HL-60/S4 (cell line): ENCODE data around the gene IL3RA.
"Not testable (repeated sequence)": the region's sequence is repeated elsewhere in the genome, so short reads cannot be mapped to it uniquely, and the experiment has no call there.

ENCODE experiments used
- in situ Hi-C: fragments of 300-500 bp; cut with MboI; formaldehyde crosslinking; loops from 2 replicates; pipeline ENCODE4 v1.14.3; 2022; ENCODE audit warnings: low sequenced_read_pairs

Gene IL3RA

GRCh38 chrX:1327651-1328304, 8.8 kb upstream of the IL3RA start:
- in situ Hi-C loops: no loop called here

DNA sequence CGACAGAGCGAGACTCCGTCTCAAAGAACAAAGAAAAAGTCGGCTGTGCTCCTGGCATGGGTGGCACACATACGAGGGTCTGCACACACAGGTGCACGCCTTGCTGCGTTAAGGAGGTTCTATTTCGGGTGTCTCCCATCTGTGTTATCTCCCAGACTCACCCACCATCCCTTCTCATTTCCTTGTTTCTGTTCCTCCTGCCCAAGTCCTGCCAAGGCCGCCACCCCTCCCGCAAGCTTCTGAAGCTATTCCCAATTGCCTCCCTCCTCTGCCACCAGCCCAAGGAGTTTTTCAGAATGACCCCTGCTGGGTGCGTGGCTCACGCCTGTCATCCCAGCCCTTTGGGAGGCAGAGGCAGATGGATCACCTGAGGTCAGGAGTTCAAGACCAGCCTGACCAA, 6.0 kb upstream of the IL3RA start:
- in situ Hi-C loops: no loop called here

- in situ Hi-C loops: not testable (repeated sequence)
Observed at GRCh38 chrX:1332433-1332832, 4.2 kb upstream of the IL3RA start.

DNA sequence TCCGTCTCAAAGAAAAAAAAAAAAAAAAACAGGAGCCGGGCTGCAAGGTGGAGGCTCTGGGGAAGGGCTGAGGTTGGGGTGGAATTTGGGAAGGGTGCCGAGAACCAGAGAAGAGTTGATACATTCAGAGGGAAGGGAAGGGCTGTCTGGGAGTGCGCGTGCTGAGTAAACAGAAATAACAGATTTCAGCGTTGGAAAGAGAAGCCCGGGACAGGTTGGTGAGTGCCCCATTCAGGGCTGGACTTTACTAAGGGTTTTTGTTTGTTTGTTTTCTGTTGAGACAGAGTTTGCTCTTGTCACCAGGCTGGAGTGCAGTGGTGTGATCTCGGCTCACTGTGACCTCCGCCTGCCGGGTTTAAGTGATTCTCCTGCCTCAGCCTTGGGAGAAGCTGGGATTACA, 1.7 kb upstream of the IL3RA start:
- in situ Hi-C loops: no loop called here

- in situ Hi-C loops: no loop called here
Observed at GRCh38 chrX:1336948-1337779, 579 bp downstream of the IL3RA start.

GRCh38 chrX:1341545-1342184, 5.1 kb downstream of the IL3RA start:
- in situ Hi-C loops: no loop called here

DNA sequence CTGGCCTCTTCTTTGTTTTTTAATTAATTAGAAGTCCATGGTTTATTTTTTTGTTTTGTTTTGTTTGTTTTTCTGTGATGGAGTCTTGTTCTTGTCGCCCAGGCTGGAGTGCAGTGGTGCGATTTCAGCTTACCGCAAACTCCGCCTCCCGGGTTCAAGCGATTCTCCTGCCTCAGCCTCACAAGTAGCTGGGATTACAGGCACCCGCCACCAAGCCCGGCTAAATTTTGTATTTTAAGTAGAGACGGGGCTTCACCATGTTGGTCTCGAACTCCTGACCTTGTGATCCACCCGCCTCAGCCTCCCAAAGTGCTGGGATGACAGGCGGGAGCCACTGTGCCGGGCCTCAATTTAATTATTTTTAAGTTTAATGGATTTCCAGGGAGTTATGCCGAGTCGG, 13.0 kb downstream of the IL3RA start:
- in situ Hi-C loops: not testable (repeated sequence)

DNA sequence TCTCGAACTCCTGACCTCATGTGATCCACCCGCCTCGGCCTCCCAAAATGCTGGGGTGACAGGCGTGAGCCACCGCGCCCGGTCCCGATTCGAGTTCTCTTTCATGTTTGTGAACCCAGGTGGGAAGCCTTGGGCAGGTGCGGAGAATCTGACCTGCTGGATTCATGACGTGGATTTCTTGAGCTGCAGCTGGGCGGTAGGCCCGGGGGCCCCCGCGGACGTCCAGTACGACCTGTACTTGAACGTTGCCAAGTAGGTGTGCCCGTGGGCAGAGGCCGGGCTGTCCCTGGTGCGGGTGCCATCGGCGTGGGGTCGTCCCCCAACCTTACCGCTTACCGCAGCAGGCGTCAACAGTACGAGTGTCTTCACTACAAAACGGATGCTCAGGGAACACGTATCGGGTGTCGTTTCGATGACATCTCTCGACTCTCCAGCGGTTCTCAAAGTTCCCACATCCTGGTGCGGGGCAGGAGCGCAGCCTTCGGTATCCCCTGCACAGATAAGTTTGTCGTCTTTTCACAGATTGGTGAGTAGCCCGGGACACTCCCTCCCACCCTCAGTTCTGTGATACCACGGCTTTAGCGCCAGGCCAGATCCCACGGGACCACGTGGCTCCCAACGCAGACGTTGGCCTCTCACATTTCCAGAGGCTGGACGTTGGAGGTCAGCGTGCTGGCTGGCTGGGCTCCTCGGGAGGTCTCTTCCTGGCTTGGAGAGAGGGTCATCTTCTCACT, 15.6 kb downstream of the IL3RA start:
- in situ Hi-C loops: no loop called here

DNA sequence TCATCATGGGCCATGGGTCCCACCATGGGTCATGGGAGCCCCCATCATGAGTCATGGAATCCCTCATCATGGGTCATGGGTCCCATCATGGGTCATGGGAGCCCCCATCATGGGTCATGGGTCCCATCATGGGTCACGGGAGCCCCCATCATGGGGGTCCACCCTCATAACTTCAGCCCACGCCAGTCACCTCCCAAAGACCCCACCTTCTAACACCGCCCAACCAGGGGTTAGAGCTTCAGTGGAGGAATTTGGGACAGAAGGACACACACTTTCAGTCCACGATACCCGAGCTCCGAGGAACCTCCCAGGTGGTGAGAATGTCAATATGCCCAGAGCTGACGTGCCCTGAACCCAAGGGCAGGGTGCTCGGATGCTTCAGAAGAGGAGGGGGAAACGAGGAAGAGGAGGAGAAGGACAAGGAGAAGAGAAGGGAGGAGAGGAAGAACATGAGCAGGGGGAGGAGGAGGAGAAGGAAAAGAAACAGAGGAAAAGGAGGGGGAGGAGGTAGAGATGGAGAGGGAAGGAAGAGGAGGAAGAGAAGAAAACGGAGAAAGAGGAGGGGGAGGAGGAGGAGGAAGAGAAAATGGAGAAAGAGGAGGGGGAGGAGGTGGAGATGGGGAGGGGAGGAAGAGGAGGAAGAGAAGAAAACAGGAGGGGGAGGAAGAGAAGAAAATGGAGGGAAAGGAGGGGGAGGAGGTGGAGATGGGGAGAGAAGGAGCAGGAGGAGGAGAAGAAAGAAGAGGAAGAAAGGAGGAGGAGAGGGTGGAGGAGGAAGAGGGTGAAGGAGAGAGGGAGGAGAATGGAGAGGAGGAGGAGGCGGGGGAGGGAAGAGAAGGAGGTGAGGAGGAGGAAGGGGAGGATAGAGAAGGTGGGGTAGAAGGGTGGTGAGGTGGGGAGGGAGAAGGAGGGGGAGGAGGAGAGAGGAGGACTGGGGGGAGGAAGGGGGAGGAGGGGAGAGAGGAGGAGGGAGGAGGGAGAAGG, 17.7 kb downstream of the IL3RA start:
- in situ Hi-C loops: no loop called here

GRCh38 chrX:1355131-1356046, 18.8 kb downstream of the IL3RA start:
- in situ Hi-C loops: no loop called here

DNA sequence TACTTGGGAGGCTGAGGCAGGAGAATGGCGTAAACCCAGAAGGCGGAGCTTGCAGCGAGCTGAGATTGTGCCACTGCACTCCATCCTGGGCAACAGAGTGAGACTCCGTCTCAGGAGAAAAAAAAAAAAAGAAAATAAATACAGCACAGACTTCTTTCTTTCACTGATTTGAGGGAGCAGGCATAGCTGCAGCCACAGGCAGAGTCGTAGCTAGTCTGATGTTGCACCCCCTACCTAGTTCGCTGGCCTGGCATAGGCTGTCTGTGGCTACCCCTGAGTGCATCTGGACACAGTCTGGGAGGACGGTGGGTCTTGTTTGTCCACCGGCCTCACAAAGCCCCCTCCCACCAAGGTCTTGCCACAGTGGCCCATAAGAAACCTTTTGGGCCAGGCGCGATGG, 21.4 kb downstream of the IL3RA start:
- in situ Hi-C loops: no loop called here

DNA sequence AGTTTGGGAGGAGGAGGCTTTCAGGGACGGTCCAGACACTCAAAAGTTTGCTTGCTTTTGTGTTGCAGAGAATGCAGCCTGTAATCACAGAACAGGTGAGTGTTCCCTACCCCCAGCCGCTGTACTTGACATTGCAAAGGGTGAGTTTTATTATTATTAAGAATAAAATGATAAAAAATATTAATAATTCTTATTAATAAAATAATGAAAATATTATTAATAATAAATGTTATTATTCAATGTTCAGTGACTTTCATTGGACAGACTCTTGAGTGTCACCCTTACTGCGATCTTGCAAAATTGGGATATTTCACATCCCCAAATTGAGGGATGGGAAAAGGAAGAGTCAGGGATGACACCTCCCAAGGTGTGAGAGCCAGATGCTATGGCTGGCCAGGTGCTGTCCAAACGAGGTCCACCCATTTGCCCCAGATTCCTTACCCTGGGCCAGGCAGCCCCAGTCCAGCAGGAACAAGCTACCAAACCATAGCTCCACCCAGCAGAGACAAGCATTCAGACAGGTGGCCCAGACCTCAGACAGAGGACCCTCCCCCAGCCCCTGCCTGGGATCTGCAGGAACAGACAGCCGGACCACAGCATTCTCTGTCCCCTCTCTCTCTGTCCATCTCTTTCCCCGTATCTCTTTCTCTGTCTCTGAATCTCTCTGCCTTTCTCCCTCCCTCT, 22.4 kb downstream of the IL3RA start:
- in situ Hi-C loops: no loop called here

GRCh38 chrX:1359477-1359873, 22.9 kb downstream of the IL3RA start:
- in situ Hi-C loops: no loop called here

DNA sequence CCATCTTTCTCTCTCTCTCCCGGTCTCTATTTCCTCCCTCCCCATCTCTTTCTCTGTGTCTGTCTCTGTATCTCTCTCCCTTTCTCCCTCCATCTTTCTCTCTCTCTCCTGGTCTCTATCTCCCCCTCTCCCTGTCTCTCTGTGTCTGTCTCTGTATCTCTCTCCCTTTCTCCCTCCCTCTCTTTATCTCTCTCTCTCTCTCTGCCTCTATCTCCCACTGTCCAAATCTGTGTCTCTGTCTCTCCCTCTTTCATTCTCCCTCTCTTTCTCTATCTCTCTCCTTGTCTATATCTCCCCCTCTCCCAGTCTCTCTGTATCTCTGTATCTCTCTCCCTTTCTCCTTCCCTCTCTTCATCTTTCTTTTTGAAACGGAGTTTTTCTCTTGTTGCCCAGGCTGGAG, 23.6 kb downstream of the IL3RA start:
- in situ Hi-C loops: no loop called here

DNA sequence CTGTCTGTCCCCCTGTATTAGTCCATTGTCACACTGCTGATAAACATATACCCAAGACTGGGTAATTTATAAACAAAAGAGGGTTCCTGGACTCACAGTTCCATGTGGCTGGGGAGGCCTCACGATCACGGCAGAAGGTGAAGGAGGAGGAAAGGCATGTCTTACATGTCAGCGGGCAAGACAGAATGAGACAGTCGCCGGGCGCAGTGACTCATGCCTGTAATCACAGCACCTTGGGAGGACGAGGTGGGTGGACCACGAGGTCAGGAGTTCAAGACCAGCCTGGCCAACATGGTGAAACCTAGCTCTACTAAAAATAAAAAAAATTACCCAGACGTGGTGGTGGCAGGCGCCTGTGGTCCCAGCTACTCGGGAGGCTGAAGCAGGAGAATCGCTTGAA, 24.7 kb downstream of the IL3RA start:
- in situ Hi-C loops: no loop called here

GRCh38 chrX:1361910-1362309, 25.3 kb downstream of the IL3RA start:
- in situ Hi-C loops: no loop called here

DNA sequence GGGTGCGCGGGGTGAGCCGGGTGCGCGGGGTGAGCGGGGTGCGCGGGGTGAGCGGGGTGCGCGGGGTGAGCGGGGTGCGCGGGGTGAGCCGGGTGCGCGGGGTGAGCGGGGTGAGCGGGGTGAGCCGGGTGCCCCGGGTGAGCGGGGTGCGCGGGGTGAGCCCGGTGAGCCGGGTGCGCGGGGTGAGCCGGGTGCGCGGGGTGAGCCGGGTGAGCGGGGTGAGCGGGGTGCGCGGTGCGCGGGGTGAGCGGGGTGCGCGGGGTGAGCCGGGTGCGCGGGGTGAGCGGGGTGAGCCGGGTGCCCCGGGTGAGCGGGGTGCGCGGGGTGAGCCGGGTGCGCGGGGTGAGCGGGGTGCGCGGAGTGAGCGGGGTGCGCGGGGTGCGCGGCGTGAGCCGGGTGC, 29.8 kb downstream of the IL3RA start:
- in situ Hi-C loops: not testable (repeated sequence)

DNA sequence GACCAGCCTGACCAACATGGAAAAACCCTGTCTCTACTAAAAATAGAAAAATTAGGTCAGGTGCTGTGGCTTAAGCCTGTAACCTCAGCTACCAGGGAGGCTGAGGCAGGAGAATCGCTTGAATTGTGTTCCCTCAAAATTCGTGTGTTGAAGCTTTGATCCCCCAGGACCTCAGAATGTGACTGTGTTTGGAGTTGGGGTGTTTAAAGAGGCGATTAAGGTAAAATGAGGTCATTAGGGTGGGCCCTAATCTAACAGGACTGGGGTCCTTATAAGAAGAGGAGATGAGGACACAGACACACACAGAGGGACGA, 31.8 kb downstream of the IL3RA start:
- in situ Hi-C loops: no loop called here

GRCh38 chrX:1378306-1378759, 41.7 kb downstream of the IL3RA start:
- in situ Hi-C loops: no loop called here
